COLO668 (cell line): Measurements from ENCODE around the gene SH3TC2.

Experiments
- DNase-seq: peaks from one replicate; lab custom pipeline; 2025; ENCODE audit not compliant: unreplicated experiment; lab: John Stamatoyannopoulos, UW

SH3TC2 gene

GRCh38 chr5:149030838-149031397, 31.9 kb downstream of the SH3TC2 start:
- no peak for DNase-seq

GRCh38 chr5:149030392-149030791, 32.5 kb downstream of the SH3TC2 start:
- DNase-seq: no peak

- DNase-seq: no peak
These were observed 33.9 kb downstream of the SH3TC2 start for GRCh38 chr5:149028984-149029383.

- DNase-seq: no peak
These were observed 34.7 kb downstream of the SH3TC2 start for GRCh38 chr5:149028161-149028560.

- no peak for DNase-seq
These were observed 35.2 kb downstream of the SH3TC2 start for GRCh38 chr5:149027636-149028035.

GRCh38 chr5:149024943-149025342, 37.9 kb downstream of the SH3TC2 start:
- no peak for DNase-seq

- no peak for DNase-seq
These were observed 38.4 kb downstream of the SH3TC2 start for GRCh38 chr5:149024477-149024876.

- DNase-seq: no peak
These were observed 40.7 kb downstream of the SH3TC2 start for GRCh38 chr5:149022200-149022599.

GRCh38 chr5:149019679-149020078, 43.2 kb downstream of the SH3TC2 start:
- DNase-seq: no peak

GRCh38 chr5:149018909-149019443, 43.9 kb downstream of the SH3TC2 start:
- DNase-seq: no peak

- no peak for DNase-seq
These were observed 45.2 kb downstream of the SH3TC2 start for GRCh38 chr5:149017636-149018035.

- no peak for DNase-seq
These were observed 47.3 kb downstream of the SH3TC2 start for GRCh38 chr5:149015561-149015960.

GRCh38 chr5:149015126-149015525, 47.7 kb downstream of the SH3TC2 start:
- no peak for DNase-seq

GRCh38 chr5:149014571-149015031, 48.3 kb downstream of the SH3TC2 start:
- DNase-seq: no peak

- no peak for DNase-seq
These were observed 49.1 kb downstream of the SH3TC2 start for GRCh38 chr5:149013796-149014195.

GRCh38 chr5:149012350-149012749, 50.5 kb downstream of the SH3TC2 start:
- no peak for DNase-seq

- DNase-seq: no peak
These were observed 51.1 kb downstream of the SH3TC2 start for GRCh38 chr5:149011728-149012127.

- DNase-seq: no peak
These were observed 51.8 kb downstream of the SH3TC2 start for GRCh38 chr5:149011084-149011483.

- DNase-seq: no peak
These were observed 55.7 kb downstream of the SH3TC2 start for GRCh38 chr5:149007174-149007573.

GRCh38 chr5:149006426-149006825, 56.4 kb downstream of the SH3TC2 start:
- DNase-seq: no peak

GRCh38 chr5:149005077-149005892, 57.6 kb downstream of the SH3TC2 start:
- DNase-seq: no peak

GRCh38 chr5:149004559-149004958, 58.3 kb downstream of the SH3TC2 start:
- no peak for DNase-seq
